ENCODE results near the gene ZNF664. TPM values are rescaled to one million over a fixed set of nuclear protein-coding genes. Genes with fewer than 3 reads are reported as not detected.

Gene ZNF664
- total RNA-seq, 1 donor from 2014 or later: 67.6 TPM

DNA sequence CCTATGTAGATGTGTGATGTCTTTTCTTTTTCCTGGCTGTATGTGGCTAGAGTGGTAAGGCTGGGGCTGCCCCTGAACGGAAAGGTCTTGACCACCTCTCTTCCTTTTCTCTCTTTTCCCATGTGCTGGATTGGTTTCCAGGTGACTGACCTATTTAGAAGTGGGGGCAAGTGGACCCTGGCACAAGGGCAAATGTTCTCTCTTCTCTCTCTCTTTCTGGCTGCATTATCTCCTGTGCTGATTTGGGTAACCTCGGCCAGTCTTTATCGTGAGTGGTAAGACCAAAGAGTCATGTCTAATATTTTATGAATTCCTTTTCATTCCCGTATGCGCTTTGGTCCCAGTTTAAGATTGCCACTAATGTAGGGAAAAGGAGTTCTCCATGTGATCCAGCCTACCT is 16.2 kb downstream of the ZNF664 start:
- no peak overlapping the region for H3K4me3 Mint-ChIP-seq (ENCODE audit: unreplicated experiment)
- no peak overlapping the region for H3K27ac ChIP-seq (ENCODE audit: low read depth, low read length)
- no peaks in the 10 kb centered on the region for H3K9me3 Mint-ChIP-seq (ENCODE audit: unreplicated experiment)
- H3K79me2 ChIP-seq (ENCODE audit: insufficient read depth, low read length): peaks cover 31% of the 10 kb centered on the region
- H4K20me1 ChIP-seq (ENCODE audit: insufficient read depth, low read length): peaks cover 70% of the 10 kb centered on the region
- no peak for TF ChIP-seq EZH2 (IDR thresholded peaks at IDR 0.05; ENCODE audit: insufficient read depth, low read length)
- TF ChIP-seq, protein P1, sequence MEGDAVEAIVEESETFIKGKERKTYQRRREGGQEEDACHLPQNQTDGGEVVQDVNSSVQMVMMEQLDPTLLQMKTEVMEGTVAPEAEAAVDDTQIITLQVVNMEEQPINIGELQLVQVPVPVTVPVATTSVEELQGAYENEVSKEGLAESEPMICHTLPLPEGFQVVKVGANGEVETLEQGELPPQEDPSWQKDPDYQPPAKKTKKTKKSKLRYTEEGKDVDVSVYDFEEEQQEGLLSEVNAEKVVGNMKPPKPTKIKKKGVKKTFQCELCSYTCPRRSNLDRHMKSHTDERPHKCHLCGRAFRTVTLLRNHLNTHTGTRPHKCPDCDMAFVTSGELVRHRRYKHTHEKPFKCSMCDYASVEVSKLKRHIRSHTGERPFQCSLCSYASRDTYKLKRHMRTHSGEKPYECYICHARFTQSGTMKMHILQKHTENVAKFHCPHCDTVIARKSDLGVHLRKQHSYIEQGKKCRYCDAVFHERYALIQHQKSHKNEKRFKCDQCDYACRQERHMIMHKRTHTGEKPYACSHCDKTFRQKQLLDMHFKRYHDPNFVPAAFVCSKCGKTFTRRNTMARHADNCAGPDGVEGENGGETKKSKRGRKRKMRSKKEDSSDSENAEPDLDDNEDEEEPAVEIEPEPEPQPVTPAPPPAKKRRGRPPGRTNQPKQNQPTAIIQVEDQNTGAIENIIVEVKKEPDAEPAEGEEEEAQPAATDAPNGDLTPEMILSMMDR (IDR thresholded peaks at IDR 0.05; ENCODE audit: insufficient read depth, low read depth, low read length): no peak
- H3K27me3 ChIP-seq (ENCODE audit: insufficient read depth, low read length): no peaks in the 10 kb centered on the region
- H2AFZ ChIP-seq (ENCODE audit: low read depth, low read length): no peak overlapping the region
- H3K27ac Mint-ChIP-seq (ENCODE audit: unreplicated experiment): no peak overlapping the region
- no peak overlapping the region for H3K4me3 ChIP-seq (ENCODE audit: insufficient read depth, low read depth, low read length)
- peaks cover 9% of the 10 kb centered on the region for H3K36me3 Mint-ChIP-seq (ENCODE audit: low read depth, unreplicated experiment)
- H3K4me1 ChIP-seq (ENCODE audit: insufficient read depth, low read length): peaks cover 21% of the 10 kb centered on the region
- peaks cover 46% of the 10 kb centered on the region for H3K4me1 Mint-ChIP-seq (ENCODE audit: low read depth, unreplicated experiment)
- no peaks in the 10 kb centered on the region for H3K9me3 ChIP-seq (ENCODE audit: insufficient read depth, low read depth, low read length)
- H3K27me3 Mint-ChIP-seq (ENCODE audit: low read depth, unreplicated experiment): no peaks in the 10 kb centered on the region
- H3K36me3 ChIP-seq (ENCODE audit: insufficient read depth, low read length): peaks cover 14% of the 10 kb centered on the region
- no peak for FAIRE-seq
- H3K4me2 ChIP-seq (ENCODE audit: low read length): no peak overlapping the region
- no peak for DNase-seq (ENCODE audit: low read depth)
- H3K9ac ChIP-seq (ENCODE audit: low read length): no peak overlapping the region

DNA sequence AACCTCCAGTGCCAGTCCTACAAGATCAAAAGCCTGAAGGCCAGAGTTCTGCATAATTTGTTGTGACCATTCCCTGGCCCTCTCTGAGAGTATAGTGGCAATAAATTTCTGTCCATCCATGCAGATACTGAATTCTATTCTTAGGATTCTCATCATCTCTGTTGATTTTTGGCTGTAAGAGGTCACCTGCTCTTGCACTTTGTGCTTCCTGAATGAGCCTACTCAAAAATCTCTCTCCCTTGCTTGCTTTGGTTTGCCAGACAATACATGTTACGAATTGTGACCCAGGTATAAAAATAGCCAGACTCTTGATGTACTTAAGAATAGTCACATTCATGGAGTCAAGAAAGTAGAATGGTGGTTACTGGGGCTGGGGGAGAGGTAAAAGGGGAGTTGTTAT is 16.7 kb downstream of the ZNF664 start:
- Mint-ChIP-seq H3K27me3 (ENCODE audit: low read depth, unreplicated experiment) (no peaks in the 10 kb centered on the region), H3K4me3 (ENCODE audit: unreplicated experiment) (no peak overlapping the region), H3K36me3 (ENCODE audit: low read depth, unreplicated experiment) (peaks cover 12% of the 10 kb centered on the region), H3K9me3 (ENCODE audit: unreplicated experiment) (no peaks in the 10 kb centered on the region), H3K4me1 (ENCODE audit: low read depth, unreplicated experiment) (peaks cover 47% of the 10 kb centered on the region), H3K27ac (ENCODE audit: unreplicated experiment) (no peak overlapping the region)
- Histone ChIP-seq H3K27me3 (ENCODE audit: insufficient read depth, low read length) (no peaks in the 10 kb centered on the region), H3K79me2 (ENCODE audit: insufficient read depth, low read length) (peaks cover 25% of the 10 kb centered on the region), H3K4me1 (ENCODE audit: insufficient read depth, low read length) (peaks cover 24% of the 10 kb centered on the region), H3K27ac (ENCODE audit: low read depth, low read length) (no peak overlapping the region), H2AFZ (ENCODE audit: low read depth, low read length) (no peak overlapping the region), H3K4me2 (ENCODE audit: low read length) (no peak overlapping the region), H3K36me3 (ENCODE audit: insufficient read depth, low read length) (peaks cover 14% of the 10 kb centered on the region), H3K9me3 (ENCODE audit: insufficient read depth, low read depth, low read length) (no peaks in the 10 kb centered on the region), H3K9ac (ENCODE audit: low read length) (no peak overlapping the region), H3K4me3 (ENCODE audit: insufficient read depth, low read depth, low read length) (no peak overlapping the region), H4K20me1 (ENCODE audit: insufficient read depth, low read length) (peaks cover 68% of the 10 kb centered on the region)
- DNase-seq (ENCODE audit: low read depth) (no peak), FAIRE-seq (no peak)
- no peak for TF ChIP-seq EZH2 (IDR thresholded peaks at IDR 0.05; ENCODE audit: insufficient read depth, low read length)

DNA sequence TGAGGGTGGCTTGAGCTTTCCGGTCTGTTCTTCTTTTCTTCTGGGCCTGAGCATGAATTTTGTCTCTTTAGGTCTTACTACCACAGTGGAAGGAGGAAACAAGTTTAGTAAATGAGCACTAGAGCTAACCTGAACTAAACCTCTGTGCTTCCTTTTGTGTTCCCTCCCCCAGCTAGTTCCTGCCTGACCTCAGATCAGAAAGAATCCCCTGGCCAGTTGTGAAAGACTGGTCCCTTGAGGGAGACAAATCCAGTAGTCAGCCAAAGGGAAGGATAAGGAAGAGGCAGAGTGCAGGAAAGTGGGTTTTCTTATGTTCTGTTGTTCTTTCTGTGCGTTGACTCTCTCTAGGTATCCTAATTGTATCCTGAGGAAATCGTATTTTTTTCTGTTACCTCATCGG is 17.5 kb downstream of the ZNF664 start:
- H3K9ac ChIP-seq (ENCODE audit: low read length): no peak overlapping the region
- H3K36me3 ChIP-seq (ENCODE audit: insufficient read depth, low read length): peaks cover 17% of the 10 kb centered on the region
- no peak overlapping the region for H2AFZ ChIP-seq (ENCODE audit: low read depth, low read length)
- H3K27me3 ChIP-seq (ENCODE audit: insufficient read depth, low read length): no peaks in the 10 kb centered on the region
- H3K79me2 ChIP-seq (ENCODE audit: insufficient read depth, low read length): peaks cover 18% of the 10 kb centered on the region
- Mint-ChIP-seq H3K4me3 (ENCODE audit: unreplicated experiment) (no peak overlapping the region), H3K27me3 (ENCODE audit: low read depth, unreplicated experiment) (no peaks in the 10 kb centered on the region), H3K9me3 (ENCODE audit: unreplicated experiment) (no peaks in the 10 kb centered on the region), H3K4me1 (ENCODE audit: low read depth, unreplicated experiment) (peaks cover 50% of the 10 kb centered on the region), H3K36me3 (ENCODE audit: low read depth, unreplicated experiment) (peaks cover 12% of the 10 kb centered on the region), H3K27ac (ENCODE audit: unreplicated experiment) (no peak overlapping the region)
- FAIRE-seq (no peak), DNase-seq (ENCODE audit: low read depth) (no peak)
- H3K4me3 ChIP-seq (ENCODE audit: insufficient read depth, low read depth, low read length): no peak overlapping the region
- no peak overlapping the region for H3K4me2 ChIP-seq (ENCODE audit: low read length)
- no peaks in the 10 kb centered on the region for H3K9me3 ChIP-seq (ENCODE audit: insufficient read depth, low read depth, low read length)
- peaks cover 68% of the 10 kb centered on the region for H4K20me1 ChIP-seq (ENCODE audit: insufficient read depth, low read length)
- H3K27ac ChIP-seq (ENCODE audit: low read depth, low read length): no peak overlapping the region
- peaks cover 31% of the 10 kb centered on the region for H3K4me1 ChIP-seq (ENCODE audit: insufficient read depth, low read length)
- no peak for TF ChIP-seq EZH2 (IDR thresholded peaks at IDR 0.05; ENCODE audit: insufficient read depth, low read length)
- TF ChIP-seq, protein P1 (IDR thresholded peaks at IDR 0.05; ENCODE audit: insufficient read depth, low read depth, low read length): no peak

Data from astrocyte (in vitro differentiated cells and primary cell).